T-cell (primary cell): ENCODE data around the gene KCNE1. TPM values are rescaled to one million over a fixed set of nuclear protein-coding genes. Genes with fewer than 3 reads are reported as not detected.

Source experiments
- ATAC-seq, 4 experiments: fragments of 200-7000 bp in 3 of 4; fragments of 150-1000 bp in 1 of 4; cut with Tn5 transposase; replicated peaks in 1 of 4; 1 replicate in 3 of 4; 2 replicates in 1 of 4; pipeline ENCODE4 v1.10.0; 2021; ENCODE audit warnings: moderate library complexity in 3 of 4, mild to moderate bottlenecking in 2 of 4, moderate number of reproducible peaks in 1 of 4
- CTCF ChIA-PET, 2 donors: fragments of 300-600 bp; sonication (Branson Sonifier 250); formaldehyde crosslinking; loops; one replicate each; lab custom pipeline; 2022; ENCODE audit warnings: antibody characterized with exemption in 2 of 2; lab: Charles Lee
- POLR2A ChIA-PET, 2 donors: fragments of 300-600 bp; sonication (Branson Sonifier 250); formaldehyde crosslinking; loops; one replicate each; lab custom pipeline; 2022; ENCODE audit warnings: antibody characterized with exemption in 2 of 2; lab: Charles Lee
- DNase-seq, 35 experiments: peaks; one replicate each; pipeline versions ENCODE4 v3.0.0 to v3.0.0-alpha.2; 2013 to 2023
- H3K27ac ChIP-seq: one replicate; pipeline ENCODE4 v1.5.1; 2013; ENCODE audit warnings: low read length
- H3K27me3 ChIP-seq, 2 experiments: replicated peaks in 1 of 2; 1 replicate in 1 of 2; 2 replicates in 1 of 2; pipeline versions ENCODE4 v1.6.1 to v1.7.0; 2013; ENCODE audit warnings: low read length in 1 of 2, mixed read lengths in 1 of 2; ENCODE audit not compliant: control insufficient read depth in 2 of 2, insufficient read depth in 2 of 2; ENCODE audit errors: extremely low read depth in 1 of 2
- H3K36me3 ChIP-seq, 2 donors: 1 replicate in 1 of 2; 2 replicates in 1 of 2; pipeline versions ENCODE4 v1.6.1 to v1.7.0; 2013; ENCODE audit warnings: low read length in 1 of 2; ENCODE audit not compliant: control insufficient read depth in 2 of 2, insufficient read depth in 1 of 2; ENCODE audit errors: extremely low read depth in 1 of 2
- H3K4me1 ChIP-seq, 2 experiments: 1 replicate in 1 of 2; 2 replicates in 1 of 2; pipeline versions ENCODE4 v1.6.1 to v1.7.0; 2013; ENCODE audit warnings: low read length in 2 of 2, mixed read lengths in 1 of 2; ENCODE audit not compliant: insufficient read depth in 2 of 2, control insufficient read depth in 1 of 2; ENCODE audit errors: extremely low read depth in 1 of 2
- H3K4me3 ChIP-seq, 2 donors: 1 replicate in 1 of 2; 2 replicates in 1 of 2; pipeline versions ENCODE4 v1.5.1 to v1.7.0; 2013; ENCODE audit warnings: mild to moderate bottlenecking in 2 of 2, low read length in 1 of 2, moderate library complexity in 1 of 2; ENCODE audit not compliant: control insufficient read depth in 1 of 2; ENCODE audit errors: extremely low read depth in 1 of 2
- H3K9me3 ChIP-seq: 2 replicates; pipeline ENCODE4 v1.7.0; 2013
- H3K27ac Mint-ChIP-seq, 2 donors: one replicate each; pipeline ENCODE4 v1.8.0; 2020 to 2021; ENCODE audit warnings: mild to moderate bottlenecking in 2 of 2, mixed read lengths in 2 of 2
- H3K27me3 Mint-ChIP-seq, 2 donors: one replicate each; pipeline ENCODE4 v1.8.0; 2021 to 2022; ENCODE audit warnings: mixed read lengths in 2 of 2
- H3K36me3 Mint-ChIP-seq: one replicate; pipeline ENCODE4 v1.8.0; 2021; ENCODE audit warnings: mixed read lengths
- H3K4me1 Mint-ChIP-seq, 3 donors: one replicate each; pipeline ENCODE4 v1.8.0; 2020 to 2022; ENCODE audit warnings: mixed read lengths in 3 of 3, mild to moderate bottlenecking in 1 of 3
- H3K4me3 Mint-ChIP-seq, 3 donors: one replicate each; pipeline ENCODE4 v1.8.0; 2020 to 2022; ENCODE audit warnings: mild to moderate bottlenecking in 3 of 3, mixed read lengths in 3 of 3, moderate library complexity in 3 of 3
- H3K9me3 Mint-ChIP-seq, 3 donors: one replicate each; pipeline ENCODE4 v1.8.0; 2020 to 2022; ENCODE audit warnings: mixed read lengths in 3 of 3
- WGBS: methylation state at CpG from one replicate; pipeline ENCODE4 v1.1.5; 2013; ENCODE audit warnings: missing lambda C conversion rate; ENCODE audit not compliant: insufficient coverage; 5-methylcytosine and 5-hydroxymethylcytosine counted together
- total RNA-seq, 35 experiments: library from RNA in 6 of 35; stranded (reverse) in 6 of 35; fragments of 120-200 nt in 1 of 35; gene quantifications; one replicate each; pipeline versions ENCODE4 v1.2.1 to v1.2.4 and lab custom pipeline; 2013 to 2026

KCNE1 gene
- total RNA-seq, 5 donors from 2014 or later (not counting 1 experiment from before 2014, with no cell fraction given) = 0.20 to 0.39 (median 0.32) TPM; not detected in 2

- Mint-ChIP-seq H3K27ac (no peak overlapping the region), H3K4me1 (peaks cover 0 to 16% (median 13%) of the 10 kb centered on the region in 3 donors), H3K27me3 (no peaks in the 10 kb centered on the region), H3K9me3 (peaks cover 4 to 8% (median 7%) of the 10 kb centered on the region in 3 donors), H3K4me3 (no peak overlapping the region), H3K36me3 (peaks cover 2% of the 10 kb centered on the region)
- DNase-seq (no peak), ATAC-seq (no peak)
- Histone ChIP-seq H3K27ac (no peak overlapping the region), H3K27me3 (no peaks in the 10 kb centered on the region), H3K4me1 (peaks cover 0 to 11% of the 10 kb centered on the region in 2 experiments), H3K4me3 (no peak overlapping the region), H3K36me3 (no peaks in the 10 kb centered on the region), H3K9me3 (no peaks in the 10 kb centered on the region)
- ChIA-PET CTCF (no interaction called here), POLR2A (no interaction called here)
These were observed 18.3 kb upstream of the KCNE1 start for GRCh38 chr21:34530261-34530660.

DNA sequence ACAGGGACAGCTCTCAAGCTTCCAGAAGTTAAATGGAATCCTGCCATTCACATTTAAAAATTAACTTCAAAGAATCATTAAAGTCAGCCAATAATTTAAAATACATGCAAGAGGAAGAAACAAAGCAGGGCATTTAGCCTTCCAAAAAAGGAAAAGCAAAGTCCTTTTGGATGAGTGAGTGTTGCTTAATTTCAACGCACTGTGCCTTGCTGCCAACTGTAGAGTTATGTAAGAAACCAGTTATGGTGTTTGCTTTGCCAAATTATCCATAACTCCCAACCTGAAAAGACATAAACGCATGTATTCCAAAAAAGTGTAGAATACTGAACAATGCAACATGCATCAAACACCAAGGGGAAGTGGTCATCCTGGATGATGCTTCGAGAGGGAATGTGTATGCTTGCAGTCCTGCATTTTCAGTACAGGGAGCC, 16.1 kb upstream of the KCNE1 start:
- peaks cover 4 to 8% (median 7%) of the 10 kb centered on the region in 3 donors for H3K9me3 Mint-ChIP-seq
- peaks cover 0 to 14% (median 13%) of the 10 kb centered on the region in 3 donors for H3K4me1 Mint-ChIP-seq
- H3K27ac Mint-ChIP-seq = no peak overlapping the region
- ChIA-PET CTCF (no interaction called here), POLR2A (no interaction called here)
- Histone ChIP-seq H3K9me3 (no peaks in the 10 kb centered on the region), H3K27me3 (no peaks in the 10 kb centered on the region), H3K27ac (no peak overlapping the region), H3K36me3 (no peaks in the 10 kb centered on the region), H3K4me3 (no peak overlapping the region), H3K4me1 (peaks cover 0 to 4% of the 10 kb centered on the region in 2 experiments)
- H3K4me3 Mint-ChIP-seq = no peak overlapping the region
- ATAC-seq (no peak), DNase-seq (no peak)
- no CpG with 5 or more reads among the region's 3 CpGs for WGBS
- no peaks in the 10 kb centered on the region for H3K27me3 Mint-ChIP-seq
- H3K36me3 Mint-ChIP-seq = peaks cover 1% of the 10 kb centered on the region

GRCh38 chr21:34526618-34527290, 14.7 kb upstream of the KCNE1 start:
- Histone ChIP-seq H3K27me3 (no peaks in the 10 kb centered on the region), H3K4me1 (peaks cover 0 to 4% of the 10 kb centered on the region in 2 experiments), H3K36me3 (no peaks in the 10 kb centered on the region), H3K9me3 (no peaks in the 10 kb centered on the region), H3K27ac (no peak overlapping the region), H3K4me3 (peak overlapping the region in 1 of 2 donors; percentile 18)
- Mint-ChIP-seq H3K4me1 (peaks cover 0 to 14% (median 13%) of the 10 kb centered on the region in 3 donors), H3K9me3 (peaks cover 4 to 8% (median 7%) of the 10 kb centered on the region in 3 donors), H3K4me3 (peak overlapping the region; percentile 62 to 72 (median 67)), H3K36me3 (peaks cover 11% of the 10 kb centered on the region), H3K27me3 (no peaks in the 10 kb centered on the region), H3K27ac (peak overlapping the region; percentile 55 to 82)
- DNase-seq (peak in 1 of 35 experiments; percentile 6), ATAC-seq (peak in 2 of 4 experiments; percentile 35 to 45)
- ChIA-PET CTCF (no interaction called here), POLR2A (no interaction called here)
- 39% methylated on average over 2 of the region's 10 CpGs for WGBS

DNA sequence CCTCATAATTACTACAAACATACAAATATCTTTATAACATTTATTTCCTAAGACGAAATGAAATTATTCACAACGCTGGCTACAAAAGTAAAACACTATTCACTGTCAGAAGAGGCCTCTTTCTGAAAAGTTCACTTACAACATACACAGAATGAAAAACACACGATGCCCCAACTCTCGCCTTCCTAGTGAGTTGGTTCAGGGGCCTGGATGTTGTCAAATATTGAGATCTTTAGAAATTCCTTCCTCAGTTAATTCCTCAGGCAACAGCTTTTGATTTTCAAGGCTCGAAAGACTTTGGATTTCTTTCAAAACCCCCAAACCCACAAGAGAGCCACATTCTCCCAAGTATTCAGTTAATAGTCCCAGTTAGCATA, 14.2 kb upstream of the KCNE1 start:
- POLR2A ChIA-PET = no interaction called here
- peak overlapping the region in 1 of 2 donors; percentile 18 for H3K4me3 ChIP-seq
- peak overlapping the region; percentile 62 to 72 (median 67) for H3K4me3 Mint-ChIP-seq
- no peaks in the 10 kb centered on the region for H3K27me3 Mint-ChIP-seq
- peaks cover 4 to 8% (median 7%) of the 10 kb centered on the region in 3 donors for H3K9me3 Mint-ChIP-seq
- peaks cover 0 to 4% of the 10 kb centered on the region in 2 experiments for H3K4me1 ChIP-seq
- peak overlapping the region; percentile 55 to 82 for H3K27ac Mint-ChIP-seq
- peaks cover 0 to 14% (median 13%) of the 10 kb centered on the region in 3 donors for H3K4me1 Mint-ChIP-seq
- WGBS = no CpG with 5 or more reads among the region's 5 CpGs
- CTCF ChIA-PET = no interaction called here
- peaks cover 15% of the 10 kb centered on the region for H3K36me3 Mint-ChIP-seq
- DNase-seq (no peak), ATAC-seq (no peak)
- no peaks in the 10 kb centered on the region for H3K27me3 ChIP-seq
- H3K27ac ChIP-seq = no peak overlapping the region
- no peaks in the 10 kb centered on the region for H3K36me3 ChIP-seq
- no peaks in the 10 kb centered on the region for H3K9me3 ChIP-seq

- peaks cover 0 to 14% (median 13%) of the 10 kb centered on the region in 3 donors for H3K4me1 Mint-ChIP-seq
- no peaks in the 10 kb centered on the region for H3K27me3 Mint-ChIP-seq
- DNase-seq = no peak
- Histone ChIP-seq H3K27ac (no peak overlapping the region), H3K4me1 (peaks cover 0 to 4% of the 10 kb centered on the region in 2 experiments), H3K9me3 (no peaks in the 10 kb centered on the region), H3K27me3 (no peaks in the 10 kb centered on the region), H3K4me3 (no peak overlapping the region), H3K36me3 (peaks cover 0 to 7% of the 10 kb centered on the region in 2 donors)
- POLR2A ChIA-PET = no interaction called here
- H3K9me3 Mint-ChIP-seq = peaks cover 4 to 7% (median 5%) of the 10 kb centered on the region in 3 donors
- no peak overlapping the region for H3K4me3 Mint-ChIP-seq
- WGBS = 94% methylated on average over 22 of the region's 31 CpGs
- peaks cover 22% of the 10 kb centered on the region for H3K36me3 Mint-ChIP-seq
- no peak for ATAC-seq
- H3K27ac Mint-ChIP-seq = no peak overlapping the region
- CTCF ChIA-PET = no interaction called here
These were observed 12.9 kb upstream of the KCNE1 start for GRCh38 chr21:34524646-34525601.

DNA sequence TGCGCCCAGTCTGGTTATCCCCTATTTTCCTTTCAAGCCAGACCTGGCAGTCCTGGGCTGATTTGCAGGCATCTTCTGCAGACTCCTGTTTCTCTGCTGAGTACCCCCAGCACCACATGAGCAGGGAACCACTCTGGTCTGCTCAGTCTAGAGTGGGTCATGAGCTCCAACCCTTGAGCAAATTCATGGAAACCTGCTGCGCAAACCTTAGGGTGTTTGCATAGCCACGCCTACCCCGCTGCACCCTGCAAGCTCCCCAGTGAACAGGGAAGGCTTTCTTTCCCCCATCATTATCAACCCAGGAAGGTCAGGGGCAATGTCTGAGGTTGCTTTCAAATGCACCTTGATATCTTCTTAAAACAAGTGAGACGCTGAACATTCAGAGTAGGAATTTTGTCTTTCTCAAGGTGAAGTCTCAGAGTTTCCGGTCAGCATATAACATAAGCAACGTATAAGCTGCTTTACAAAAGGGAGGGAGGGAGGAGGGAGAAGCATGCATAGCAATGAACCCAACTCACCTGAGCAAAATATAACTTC, 11.1 kb upstream of the KCNE1 start:
- peaks cover 0 to 7% of the 10 kb centered on the region in 2 donors for H3K36me3 ChIP-seq
- H3K9me3 ChIP-seq = no peaks in the 10 kb centered on the region
- peaks cover 0 to 4% of the 10 kb centered on the region in 2 experiments for H3K4me1 ChIP-seq
- no peak overlapping the region for H3K4me3 ChIP-seq
- H3K27ac Mint-ChIP-seq = no peak overlapping the region
- H3K36me3 Mint-ChIP-seq = peaks cover 27% of the 10 kb centered on the region
- no peaks in the 10 kb centered on the region for H3K27me3 Mint-ChIP-seq
- POLR2A ChIA-PET = no interaction called here
- peaks cover 0 to 14% (median 13%) of the 10 kb centered on the region in 3 donors for H3K4me1 Mint-ChIP-seq
- H3K4me3 Mint-ChIP-seq = no peak overlapping the region
- H3K9me3 Mint-ChIP-seq = peaks cover 0 to 4% (median 2%) of the 10 kb centered on the region in 3 donors
- WGBS = 91% methylated on average over 1 of the region's 7 CpGs
- CTCF ChIA-PET = no interaction called here
- H3K27ac ChIP-seq = no peak overlapping the region
- DNase-seq (no peak), ATAC-seq (no peak)
- H3K27me3 ChIP-seq = no peaks in the 10 kb centered on the region
